Activated CD8-positive, alpha-beta memory T cell treated with anti-CD3 and anti-CD28 coated beads, Interleukin-2, amount 10 ng/mL, durations not matched to agents 7 days and 5 days (primary cell): Measurements from ENCODE around the gene VDAC1. TPM values are rescaled to one million over a fixed set of nuclear protein-coding genes. Genes with fewer than 3 reads are reported as not detected.
"Not testable (repeated sequence)": the region's sequence is repeated elsewhere in the genome, so short reads cannot be mapped to it uniquely, and the experiment has no call there.

Experiments used
- ATAC-seq: fragments of 150-1000 bp; cut with Tn5 transposase; one replicate; pipeline ENCODE4 v1.10.0; 2021; ENCODE audit warnings: moderate library complexity
- CTCF ChIA-PET: fragments of 350-600 bp; sonication (Branson Sonifier 250); formaldehyde crosslinking; loops from one replicate; lab custom pipeline; 2021; ENCODE audit warnings: antibody characterized with exemption; lab: Charles Lee
- DNase-seq: peaks from one replicate; pipeline ENCODE4 v3.0.0-alpha.2; 2020
- H3K27ac Mint-ChIP-seq: one replicate; pipeline ENCODE4 v1.8.0; 2021; ENCODE audit warnings: mild to moderate bottlenecking, mixed read lengths
- H3K27me3 Mint-ChIP-seq: one replicate; pipeline ENCODE4 v1.8.0; 2021; ENCODE audit warnings: mixed read lengths
- H3K36me3 Mint-ChIP-seq: one replicate; pipeline ENCODE4 v1.8.0; 2021; ENCODE audit warnings: mild to moderate bottlenecking, mixed read lengths
- H3K4me1 Mint-ChIP-seq: one replicate; pipeline ENCODE4 v1.8.0; 2021; ENCODE audit warnings: mixed read lengths
- H3K4me3 Mint-ChIP-seq: one replicate; pipeline ENCODE4 v1.8.0; 2021; ENCODE audit warnings: mild to moderate bottlenecking, moderate library complexity, mixed read lengths
- H3K9me3 Mint-ChIP-seq: one replicate; pipeline ENCODE4 v1.8.0; 2022; ENCODE audit warnings: low read depth, mixed read lengths
- total RNA-seq, 2 experiments: library from RNA; stranded (reverse); gene quantifications; one replicate each; pipeline ENCODE4 v1.2.3, GENCODE V29; 2021

VDAC1 gene
- total RNA-seq, 2 experiments from 2014 or later = 204 to 258 TPM

DNA sequence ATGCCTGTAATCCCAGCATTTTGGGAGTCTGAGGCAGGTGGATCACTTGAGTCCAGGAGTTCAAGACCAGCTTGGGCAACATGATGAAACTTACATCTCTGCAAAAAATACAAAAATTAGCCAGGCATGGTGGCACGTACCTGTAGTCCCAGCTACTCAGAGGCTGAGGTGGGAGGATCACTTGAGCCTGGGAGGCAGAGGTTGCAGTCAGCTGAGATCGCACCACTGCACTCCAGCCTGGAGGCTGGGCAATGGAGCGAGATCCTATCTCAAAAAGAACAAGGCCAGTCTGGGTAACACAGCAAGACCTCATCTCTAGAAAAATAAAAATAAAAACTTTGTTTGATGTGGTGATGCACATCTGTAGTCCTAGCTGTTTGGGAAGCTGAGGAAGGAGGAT is 67.1 kb downstream of the VDAC1 start:
- ATAC-seq, H3K27ac Mint-ChIP-seq, DNase-seq, H3K4me3 Mint-ChIP-seq, H3K27me3 Mint-ChIP-seq, H3K9me3 Mint-ChIP-seq, H3K4me1 Mint-ChIP-seq, H3K36me3 Mint-ChIP-seq: not testable (repeated sequence)
- CTCF ChIA-PET = interaction anchor here (0.6 kb wide), 1 partner anchor 13 kb away, joined by 3 read pairs; no protein-coding TSS in a partner anchor

DNA sequence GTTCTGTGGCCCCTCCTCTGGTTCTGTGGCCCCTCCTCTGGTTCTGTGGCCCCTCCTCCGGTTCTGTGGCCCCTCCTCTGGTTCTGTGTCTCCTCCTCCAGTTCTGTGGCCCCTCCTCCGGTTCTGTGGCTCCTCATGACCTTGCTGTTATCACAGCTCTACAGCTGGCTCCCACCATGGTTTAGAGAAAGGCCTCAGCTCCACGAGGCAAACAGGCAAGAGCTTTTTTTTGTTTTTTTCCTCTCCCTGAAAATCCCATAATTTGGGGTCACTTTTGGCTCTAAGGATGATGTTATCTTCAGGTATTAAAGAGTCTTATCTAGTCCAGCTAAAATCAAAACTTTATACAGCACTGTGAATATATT is 68.1 kb downstream of the VDAC1 start:
- CTCF ChIA-PET = interaction anchor here (0.8 kb wide), 1 partner anchor 103 kb away, joined by 3 read pairs; no protein-coding TSS in a partner anchor
- Mint-ChIP-seq H3K27me3 (no peaks in the 10 kb centered on the region), H3K4me1 (peaks cover 1% of the 10 kb centered on the region), H3K27ac (no peak overlapping the region), H3K4me3 (no peak overlapping the region), H3K9me3 (no peaks in the 10 kb centered on the region), H3K36me3 (no peaks in the 10 kb centered on the region)
- ATAC-seq (no peak), DNase-seq (no peak)

DNA sequence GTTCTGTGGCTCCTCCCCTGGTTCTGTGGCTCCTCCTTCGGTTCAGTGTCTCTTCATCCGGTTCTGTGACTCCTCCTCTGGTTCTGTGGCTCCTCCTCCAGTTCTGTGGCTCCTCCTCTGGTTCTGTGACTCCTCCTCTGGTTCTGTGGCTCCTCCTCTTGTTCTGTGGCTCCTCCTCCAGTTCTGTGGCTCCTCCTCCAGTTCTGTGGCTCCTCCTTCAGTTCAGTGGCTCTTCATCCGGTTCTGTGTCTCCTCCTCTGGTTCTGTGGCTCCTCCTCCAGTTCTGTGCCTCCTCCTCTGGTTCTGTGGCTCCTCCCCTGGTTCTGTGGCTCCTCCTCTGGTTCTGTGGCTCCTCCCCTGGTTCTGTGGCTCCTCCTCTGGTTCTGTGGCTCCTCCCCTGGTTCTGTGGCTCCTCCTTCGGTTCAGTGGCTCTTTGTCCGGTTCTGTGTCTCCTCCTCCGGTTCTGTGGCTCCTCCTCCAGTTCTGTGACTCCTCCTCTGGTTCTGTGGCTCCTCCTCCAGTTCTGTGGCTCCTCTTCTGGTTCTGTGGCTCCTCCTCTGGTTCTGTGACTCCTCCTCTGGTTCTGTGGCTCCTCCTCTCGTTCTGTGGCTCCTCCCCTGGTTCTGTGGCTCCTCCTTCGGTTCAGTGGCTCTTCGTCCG is 68.7 kb downstream of the VDAC1 start:
- H3K4me3 Mint-ChIP-seq, H3K9me3 Mint-ChIP-seq, DNase-seq, H3K4me1 Mint-ChIP-seq, ATAC-seq, H3K36me3 Mint-ChIP-seq, H3K27ac Mint-ChIP-seq, H3K27me3 Mint-ChIP-seq: not testable (repeated sequence)
- CTCF ChIA-PET = interaction anchor here (0.8 kb wide), 1 partner anchor 103 kb away, joined by 3 read pairs; no protein-coding TSS in a partner anchor

DNA sequence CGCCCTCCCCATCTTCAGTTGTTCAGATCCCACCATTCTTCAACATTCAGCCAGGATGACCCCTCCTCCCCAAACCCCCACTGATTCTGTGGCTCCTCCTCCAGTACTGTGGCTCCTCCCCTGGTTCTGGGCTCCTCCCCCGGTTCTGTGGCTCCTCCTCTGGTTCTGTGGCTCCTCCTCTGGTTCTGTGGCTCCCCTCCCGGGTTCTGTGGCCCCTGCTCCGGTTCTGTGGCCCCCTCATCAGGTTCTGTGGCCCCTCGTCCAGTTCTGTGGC is 69.2 kb downstream of the VDAC1 start:
- Mint-ChIP-seq H3K27ac (no peak overlapping the region), H3K4me3 (no peak overlapping the region), H3K4me1 (peaks cover 8% of the 10 kb centered on the region), H3K9me3 (no peaks in the 10 kb centered on the region), H3K36me3 (no peaks in the 10 kb centered on the region), H3K27me3 (no peaks in the 10 kb centered on the region)
- CTCF ChIA-PET = no interaction called here
- no peak for ATAC-seq
- DNase-seq = no peak

DNA sequence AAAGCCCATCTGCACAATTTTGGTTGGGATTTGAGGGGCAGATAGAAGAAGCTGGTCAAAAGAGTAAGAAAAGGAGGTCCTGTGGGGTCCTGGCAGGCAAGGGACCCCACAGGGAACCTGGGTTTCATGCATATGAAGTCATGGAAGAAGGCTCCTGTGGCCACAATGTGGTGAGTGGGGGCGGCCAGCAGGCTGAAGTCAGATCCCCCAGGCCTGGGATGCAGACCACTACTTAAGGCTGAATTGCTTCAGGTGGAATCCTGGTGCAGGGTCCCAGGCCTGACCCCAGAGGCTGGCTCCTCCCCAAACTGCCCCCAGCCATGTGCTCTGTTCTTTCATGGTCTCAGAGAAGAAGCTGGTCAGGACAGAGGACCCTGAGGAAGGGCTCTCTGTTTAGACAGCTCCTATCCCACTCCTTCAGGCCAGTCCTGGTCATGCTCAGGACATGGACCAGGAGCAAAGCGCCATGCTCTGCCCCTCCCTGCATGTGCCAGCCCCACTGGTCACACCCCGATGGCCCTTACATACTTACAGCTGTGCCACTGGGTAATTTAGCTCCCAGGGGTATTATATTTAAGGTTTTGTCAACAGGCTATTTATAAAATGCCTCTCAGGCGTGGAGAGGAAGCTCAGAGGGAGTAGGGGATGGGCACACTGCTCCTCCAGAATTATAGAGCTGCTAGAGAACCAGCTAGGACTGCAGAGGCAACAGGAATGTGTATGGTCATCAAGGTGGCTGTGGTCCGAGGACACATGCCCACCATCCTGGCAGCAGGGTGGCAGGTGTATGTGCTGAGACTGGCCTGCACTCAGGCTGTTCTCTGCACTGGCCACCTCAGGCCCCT is 69.7 kb downstream of the VDAC1 start:
- ATAC-seq = no peak
- no peak for DNase-seq
- no peaks in the 10 kb centered on the region for H3K27me3 Mint-ChIP-seq
- no peaks in the 10 kb centered on the region for H3K9me3 Mint-ChIP-seq
- H3K4me1 Mint-ChIP-seq = peaks cover 14% of the 10 kb centered on the region
- no peak overlapping the region for H3K27ac Mint-ChIP-seq
- H3K36me3 Mint-ChIP-seq = no peaks in the 10 kb centered on the region
- CTCF ChIA-PET = no interaction called here
- no peak overlapping the region for H3K4me3 Mint-ChIP-seq

DNA sequence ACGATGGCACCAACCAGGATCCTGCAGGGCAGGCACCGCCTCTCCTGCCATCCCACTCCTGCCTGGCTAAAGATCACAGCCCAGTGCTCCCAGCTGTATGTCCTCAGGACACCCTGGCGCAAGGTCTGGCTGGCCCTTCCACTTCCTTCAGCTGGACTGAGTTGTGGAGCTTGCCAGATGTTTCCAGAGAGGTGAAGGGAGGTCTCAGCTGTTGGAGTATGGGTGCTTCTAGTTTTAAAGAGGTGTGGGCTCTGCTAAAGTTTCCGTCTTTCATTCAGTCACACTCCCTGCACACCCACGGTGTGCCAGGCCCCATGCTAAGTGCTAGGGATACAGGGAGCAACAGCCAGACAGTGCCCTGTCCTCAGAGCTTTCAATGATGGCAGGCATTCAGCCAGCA is 70.5 kb downstream of the VDAC1 start:
- ATAC-seq (no peak), DNase-seq (no peak)
- no peak overlapping the region for H3K27ac Mint-ChIP-seq
- H3K9me3 Mint-ChIP-seq = no peaks in the 10 kb centered on the region
- no peak overlapping the region for H3K4me3 Mint-ChIP-seq
- peaks cover 19% of the 10 kb centered on the region for H3K4me1 Mint-ChIP-seq
- CTCF ChIA-PET = no interaction called here
- H3K27me3 Mint-ChIP-seq = no peaks in the 10 kb centered on the region
- no peaks in the 10 kb centered on the region for H3K36me3 Mint-ChIP-seq

DNA sequence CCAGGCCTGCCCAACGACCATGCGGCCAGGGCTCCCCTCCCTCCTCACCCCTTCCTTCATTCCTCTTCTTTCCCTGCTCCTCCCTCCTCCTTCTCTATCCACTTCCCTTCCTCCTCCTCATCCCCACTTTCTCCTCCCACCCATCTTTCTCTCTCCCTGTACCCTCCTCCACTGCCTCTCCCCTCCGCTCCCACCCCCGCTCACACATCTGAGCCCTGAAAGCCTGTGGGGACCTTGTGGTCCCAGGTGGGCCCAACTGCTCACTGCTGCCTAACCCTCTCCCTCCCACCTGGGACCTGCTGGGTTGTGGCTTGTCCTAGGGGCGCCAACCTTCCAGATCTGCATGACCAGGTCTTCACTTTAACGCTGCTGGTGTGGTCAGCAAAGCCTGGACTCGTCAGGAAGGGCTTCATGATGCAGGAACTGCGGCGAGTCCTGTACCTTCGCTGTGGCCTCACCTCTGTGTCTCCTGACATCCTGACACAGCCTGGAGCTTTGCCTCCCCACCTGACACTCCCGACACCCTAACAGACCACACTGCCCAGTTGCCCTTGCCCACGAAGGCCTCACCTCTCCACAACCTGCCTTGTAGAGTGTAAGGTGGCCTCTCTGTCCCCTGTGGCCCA is 71.0 kb downstream of the VDAC1 start:
- DNase-seq (no peak), ATAC-seq (no peak)
- Mint-ChIP-seq H3K36me3 (no peaks in the 10 kb centered on the region), H3K4me3 (no peak overlapping the region), H3K27ac (no peak overlapping the region), H3K9me3 (no peaks in the 10 kb centered on the region), H3K27me3 (no peaks in the 10 kb centered on the region), H3K4me1 (peaks cover 19% of the 10 kb centered on the region)
- CTCF ChIA-PET = no interaction called here

DNA sequence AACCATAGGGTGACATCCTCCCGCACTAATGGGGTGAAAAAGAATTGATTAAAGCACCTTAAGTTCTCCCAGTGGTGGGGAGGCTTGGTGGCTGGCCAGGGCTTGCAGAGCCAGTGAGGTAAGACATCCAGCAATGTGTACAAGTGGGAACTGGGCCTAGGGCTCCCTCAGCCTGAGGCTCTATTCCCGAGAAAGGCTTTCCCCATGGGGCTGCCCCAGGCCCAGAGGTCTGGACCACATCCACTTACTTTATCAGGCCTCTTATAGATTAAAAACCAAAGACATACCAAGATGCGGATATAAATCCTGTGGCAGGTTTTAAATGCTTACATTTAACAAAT is 71.6 kb downstream of the VDAC1 start:
- H3K4me1 Mint-ChIP-seq = peaks cover 19% of the 10 kb centered on the region
- H3K27me3 Mint-ChIP-seq = no peaks in the 10 kb centered on the region
- ATAC-seq (no peak), DNase-seq (no peak)
- no peaks in the 10 kb centered on the region for H3K9me3 Mint-ChIP-seq
- H3K36me3 Mint-ChIP-seq = no peaks in the 10 kb centered on the region
- CTCF ChIA-PET = no interaction called here
- H3K4me3 Mint-ChIP-seq = no peak overlapping the region
- no peak overlapping the region for H3K27ac Mint-ChIP-seq

DNA sequence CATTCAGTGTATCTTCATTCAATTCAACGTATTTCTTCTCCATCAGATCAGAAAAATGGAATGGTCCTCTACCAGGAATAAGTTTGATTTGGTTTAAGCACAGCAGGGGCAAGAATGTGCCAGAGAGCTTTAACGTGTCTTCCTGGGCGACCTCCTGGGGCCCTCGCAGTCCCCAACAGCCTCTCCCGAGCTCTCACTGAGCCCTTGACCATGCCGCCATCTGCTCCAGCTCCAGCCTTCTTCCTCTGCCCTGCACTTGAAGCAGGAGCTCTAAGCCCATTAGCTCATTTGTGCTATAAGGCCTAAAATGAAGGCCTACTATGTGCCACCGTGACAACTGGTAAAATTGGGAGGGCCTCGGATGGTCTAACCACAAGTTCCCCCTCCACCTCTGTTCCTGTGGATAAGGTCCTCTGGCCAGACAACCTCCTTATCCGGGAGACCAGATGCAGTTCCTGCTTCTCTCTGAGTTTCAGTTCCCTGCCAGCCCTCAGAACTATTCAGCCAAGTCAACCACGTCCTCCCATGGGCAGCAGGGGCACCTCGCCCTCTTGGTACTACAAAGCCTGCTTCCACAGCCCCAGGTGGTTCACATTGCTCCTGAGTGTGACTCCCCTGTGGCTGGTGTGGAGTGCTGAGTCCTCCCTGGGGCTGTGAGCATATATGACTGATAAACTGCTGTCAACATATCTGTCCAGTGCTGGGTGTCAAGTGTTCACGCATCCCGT is 72.2 kb downstream of the VDAC1 start:
- CTCF ChIA-PET = interaction anchor here (0.7 kb wide), 1 partner anchor 1259 kb away, joined by 3 read pairs; no protein-coding TSS in a partner anchor
- Mint-ChIP-seq H3K27me3 (no peaks in the 10 kb centered on the region), H3K4me1 (peaks cover 19% of the 10 kb centered on the region), H3K36me3 (no peaks in the 10 kb centered on the region), H3K9me3 (no peaks in the 10 kb centered on the region), H3K4me3 (no peak overlapping the region), H3K27ac (no peak overlapping the region)
- DNase-seq (no peak), ATAC-seq (no peak)

DNA sequence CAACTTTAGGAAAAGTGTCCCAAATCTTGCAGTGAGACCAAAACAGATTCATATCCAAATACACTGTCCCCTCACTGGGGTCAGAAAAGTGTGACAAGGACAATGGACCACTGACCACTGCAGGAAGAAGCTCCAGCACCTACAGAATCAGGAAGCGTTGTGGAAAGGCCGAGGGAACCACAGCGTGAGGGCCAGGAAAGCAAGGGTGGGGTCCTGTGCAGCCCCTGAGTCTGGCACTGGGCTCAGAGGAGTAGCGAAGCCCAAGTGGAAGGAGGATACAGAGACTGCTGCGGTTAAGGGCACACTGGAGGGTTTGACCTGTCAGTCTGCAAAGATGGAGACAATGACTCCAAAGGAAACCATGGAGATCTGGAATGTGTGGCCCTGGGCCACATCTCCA is 73.2 kb downstream of the VDAC1 start:
- CTCF ChIA-PET = interaction anchor here (0.6 to 0.7 kb wide), 2 partner anchors 90 to 1260 kb away, joined by 3 to 4 read pairs; no protein-coding TSS in a partner anchor
- H3K4me3 Mint-ChIP-seq = no peak overlapping the region
- H3K36me3 Mint-ChIP-seq = no peaks in the 10 kb centered on the region
- no peak overlapping the region for H3K27ac Mint-ChIP-seq
- ATAC-seq = no peak
- no peak for DNase-seq
- H3K9me3 Mint-ChIP-seq = no peaks in the 10 kb centered on the region
- no peaks in the 10 kb centered on the region for H3K27me3 Mint-ChIP-seq
- H3K4me1 Mint-ChIP-seq = peaks cover 19% of the 10 kb centered on the region

DNA sequence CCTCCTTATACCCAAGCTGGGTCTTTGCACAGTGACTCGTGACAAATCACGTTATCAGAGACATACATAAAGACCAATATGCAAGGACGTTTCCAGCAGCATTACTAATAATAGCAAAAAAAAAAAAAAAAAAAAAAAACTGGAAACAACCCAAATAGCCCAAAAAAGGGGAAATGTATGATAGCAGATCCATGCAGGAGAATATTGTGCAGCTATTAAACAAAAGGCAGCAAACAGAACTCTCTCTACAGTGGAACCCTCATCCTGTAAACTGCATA is 74.0 kb downstream of the VDAC1 start:
- no peaks in the 10 kb centered on the region for H3K36me3 Mint-ChIP-seq

DNA sequence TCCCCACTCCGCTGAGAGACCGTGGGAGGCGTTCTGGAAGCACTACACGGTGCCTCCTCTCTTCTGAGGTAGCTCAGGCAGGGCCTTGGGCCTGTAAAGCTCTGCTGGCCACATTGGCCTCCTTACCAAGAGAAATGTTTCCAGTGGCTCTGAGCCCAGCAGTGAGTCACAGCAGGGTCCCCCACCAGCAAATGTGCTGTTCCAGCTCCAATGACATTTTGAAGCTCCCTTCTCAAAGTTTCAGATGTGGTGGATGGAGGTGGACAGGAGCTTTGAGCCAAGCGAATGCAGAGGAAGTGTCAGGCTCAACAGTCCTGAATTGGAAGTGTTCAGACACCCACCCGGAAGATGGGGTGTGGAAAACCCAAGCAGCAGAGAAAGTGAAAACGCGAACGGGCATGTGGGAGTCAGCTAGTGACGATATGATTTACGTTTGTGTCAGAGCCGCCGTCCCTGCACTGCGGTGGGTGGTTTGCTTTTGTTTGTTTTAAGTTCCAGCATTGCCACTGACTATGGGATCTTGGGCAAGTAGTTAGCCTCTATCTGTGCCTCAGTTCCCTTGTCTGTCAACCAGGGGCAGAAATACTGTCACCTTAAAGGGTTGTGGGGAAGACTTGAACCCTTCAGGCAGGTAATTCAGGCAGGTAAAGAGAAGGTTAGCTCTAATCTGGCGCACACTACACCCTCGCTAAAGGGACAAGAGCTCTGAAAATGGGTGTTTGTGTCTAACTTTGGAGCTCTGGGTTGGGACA is 74.5 kb downstream of the VDAC1 start:
- ATAC-seq (peak; percentile 76), DNase-seq (peak; percentile 77)
- Mint-ChIP-seq H3K4me3 (peak overlapping the region; percentile 56), H3K36me3 (no peaks in the 10 kb centered on the region), H3K4me1 (peaks cover 19% of the 10 kb centered on the region), H3K9me3 (no peaks in the 10 kb centered on the region), H3K27me3 (no peaks in the 10 kb centered on the region), H3K27ac (peak overlapping the region; percentile 75)
- CTCF ChIA-PET = interaction anchor here (0.7 to 1.4 kb wide), 8 partner anchors 9 to 1101 kb away, joined by 3 to 5 read pairs (median 4); no protein-coding TSS in a partner anchor

More for the DNA sequence above, 74.0 kb downstream of the VDAC1 start:
- Mint-ChIP-seq H3K4me3 (peak overlapping the region; percentile 56), H3K4me1 (peaks cover 19% of the 10 kb centered on the region), H3K27me3 (no peaks in the 10 kb centered on the region), H3K9me3 (no peaks in the 10 kb centered on the region), H3K27ac (peak overlapping the region; percentile 75)
- no peak for DNase-seq
- CTCF ChIA-PET = interaction anchor here (0.6 to 1.4 kb wide), 9 partner anchors 10 to 1101 kb away, joined by 3 to 5 read pairs (median 3); no protein-coding TSS in a partner anchor
- ATAC-seq = no peak
